ENCODE data around the gene BEST2.

The BEST2 gene

GRCh38 chr19:12801466-12802266 is 50.1 kb downstream of the BEST2 start, which contains the start of the genes PRDX2 and THSD8:
PRDX2 (minus strand) TSS chr19:12801800; CDS start chr19:12801261, 539 bp downstream.
THSD8 (plus strand) TSS chr19:12802069; CDS start chr19:12802072, 3 bp downstream.
- peak; percentile 64 for DNase-seq

DNA sequence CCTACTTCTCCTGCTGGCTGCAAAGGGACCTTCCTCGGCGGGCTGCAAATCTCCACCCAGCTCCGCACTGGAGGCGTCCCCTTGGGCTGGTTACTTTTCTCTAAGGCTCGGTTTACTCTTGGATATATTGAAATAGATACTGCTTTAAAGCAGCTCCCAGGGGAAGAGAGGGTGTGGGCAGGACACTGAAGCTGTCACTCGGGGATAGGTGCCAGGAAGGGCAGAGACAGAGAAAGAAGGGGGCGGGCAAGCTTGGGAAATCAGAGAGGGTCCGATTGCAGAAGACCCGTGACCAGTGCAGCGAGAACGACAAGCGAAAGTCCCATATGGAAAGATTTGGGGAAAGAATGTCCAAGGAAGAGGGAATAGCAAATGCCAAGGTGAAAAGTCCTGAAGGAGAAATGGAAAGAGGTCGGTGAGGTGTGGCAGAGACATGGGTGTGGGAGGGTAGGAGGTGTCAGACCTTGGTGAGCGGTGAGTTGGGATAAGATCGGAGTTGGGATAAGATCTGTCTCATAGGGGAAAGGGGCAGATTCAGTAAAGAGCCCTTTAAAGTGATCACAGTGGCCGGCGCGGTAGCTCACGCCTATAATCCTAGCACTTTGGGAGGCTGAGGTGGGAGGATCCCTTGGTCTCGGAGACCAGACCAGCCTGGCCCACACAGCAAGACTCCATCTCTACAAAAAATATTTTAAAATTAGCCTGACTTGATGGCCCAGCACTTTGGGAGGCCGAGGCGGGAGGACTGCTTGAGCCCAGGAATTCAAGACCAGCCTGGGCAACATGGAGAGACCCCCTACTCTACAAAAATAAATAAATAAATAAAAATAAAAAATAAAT is 50.9 kb downstream of the BEST2 start:
- no peak for DNase-seq

DNA sequence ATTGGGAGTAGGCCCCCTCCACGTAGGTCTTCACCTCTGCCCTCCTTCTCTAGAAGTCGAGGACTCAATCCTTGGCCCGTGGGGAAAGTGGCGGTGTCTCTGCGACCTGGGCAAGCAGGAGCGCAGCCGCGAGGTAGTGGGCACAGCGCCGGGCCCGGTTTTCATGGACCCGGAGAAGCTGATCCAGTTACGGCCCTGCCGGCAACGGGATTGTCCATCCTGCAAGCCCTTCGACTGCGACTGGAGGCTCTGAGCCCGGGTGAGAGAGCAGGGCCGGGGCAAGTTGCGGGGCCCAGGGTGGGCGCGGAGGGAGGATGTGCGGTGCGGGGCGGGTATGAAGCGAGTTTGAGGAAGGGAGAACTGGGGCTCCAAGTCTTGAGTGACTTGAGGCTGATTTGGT is 52.5 kb downstream of the BEST2 start:
- no peak for DNase-seq

DNA sequence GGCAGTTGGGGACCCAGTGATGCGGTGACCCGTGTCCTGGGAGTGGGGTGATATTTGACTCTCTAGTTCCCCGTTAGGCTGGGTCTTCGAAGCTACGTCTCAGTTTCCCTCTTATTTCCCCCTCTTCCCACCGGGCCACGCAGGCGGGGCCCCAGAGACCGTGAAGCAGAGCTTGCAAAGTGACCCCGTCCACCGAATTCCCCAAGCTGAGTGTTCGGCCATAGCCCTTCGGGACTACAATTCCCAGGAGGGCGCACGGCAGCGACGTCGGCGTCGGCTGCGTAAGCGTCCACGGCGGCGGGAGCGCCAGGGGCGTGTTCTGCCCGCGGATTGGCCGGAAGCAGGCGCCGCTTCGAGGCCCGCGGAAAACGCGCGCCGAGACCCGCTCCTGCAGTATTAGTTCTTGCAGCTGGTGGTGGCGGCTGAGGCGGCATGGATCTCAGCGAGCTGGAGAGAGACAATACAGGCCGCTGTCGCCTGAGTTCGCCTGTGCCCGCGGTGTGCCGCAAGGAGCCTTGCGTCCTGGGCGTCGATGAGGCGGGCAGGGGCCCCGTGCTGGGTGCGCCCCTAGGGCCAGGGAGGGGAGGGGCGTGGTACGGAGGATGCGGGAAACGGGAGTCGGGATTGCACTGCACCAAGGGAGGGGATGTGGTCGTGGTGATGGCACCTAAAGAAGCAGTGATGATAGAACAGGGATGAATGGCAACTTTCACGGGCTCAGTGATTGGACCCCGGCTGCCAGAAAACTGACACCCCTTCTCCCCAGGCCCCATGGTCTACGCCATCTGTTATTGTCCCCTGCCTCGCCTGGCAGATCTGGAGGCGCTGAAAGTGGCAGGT is 54.9 kb downstream of the BEST2 start, which contains the start of gene RNASEH2A:
RNASEH2A (plus strand) TSS at position 343 of the 840 bp plus-strand sequence; CDS start at position 433, 90 bp downstream.
- peak; percentile 91 for DNase-seq

Data from fibroblast of skin of back (primary cell).